Loucy (cell line): ENCODE measurements around the gene DCAF7.

Experiments
- CTCF ChIP-seq: fragments of 200-600 bp; sonication (generic); conservative IDR thresholded peaks from 2 replicates; pipeline ENCODE4 v1.5.1; 2014; ENCODE audit warnings: mild to moderate bottlenecking, antibody characterized with exemption, low read length
- EZH2phosphoT487 ChIP-seq: fragments of 200-600 bp; IDR thresholded peaks from 2 replicates; pipeline ENCODE4 v1.6.1; 2018; ENCODE audit warnings: antibody characterized with exemption, mild to moderate bottlenecking, moderate library complexity, borderline replicate concordance

GRCh38 chr17:63511331-63511730, 38.9 kb upstream of the DCAF7 start:
- TF ChIP-seq CTCF (no peak), EZH2phosphoT487 (no peak)
